Activated CD4-positive, CD25-positive, alpha-beta regulatory T cell (primary cell): ENCODE measurements around the gene E2F6.

Source experiments
- DNase-seq, 4 experiments: peaks; one replicate each; lab custom pipeline; 2025; lab: John Stamatoyannopoulos, UW

Gene E2F6, protein sequence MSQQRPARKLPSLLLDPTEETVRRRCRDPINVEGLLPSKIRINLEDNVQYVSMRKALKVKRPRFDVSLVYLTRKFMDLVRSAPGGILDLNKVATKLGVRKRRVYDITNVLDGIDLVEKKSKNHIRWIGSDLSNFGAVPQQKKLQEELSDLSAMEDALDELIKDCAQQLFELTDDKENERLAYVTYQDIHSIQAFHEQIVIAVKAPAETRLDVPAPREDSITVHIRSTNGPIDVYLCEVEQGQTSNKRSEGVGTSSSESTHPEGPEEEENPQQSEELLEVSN

DNA sequence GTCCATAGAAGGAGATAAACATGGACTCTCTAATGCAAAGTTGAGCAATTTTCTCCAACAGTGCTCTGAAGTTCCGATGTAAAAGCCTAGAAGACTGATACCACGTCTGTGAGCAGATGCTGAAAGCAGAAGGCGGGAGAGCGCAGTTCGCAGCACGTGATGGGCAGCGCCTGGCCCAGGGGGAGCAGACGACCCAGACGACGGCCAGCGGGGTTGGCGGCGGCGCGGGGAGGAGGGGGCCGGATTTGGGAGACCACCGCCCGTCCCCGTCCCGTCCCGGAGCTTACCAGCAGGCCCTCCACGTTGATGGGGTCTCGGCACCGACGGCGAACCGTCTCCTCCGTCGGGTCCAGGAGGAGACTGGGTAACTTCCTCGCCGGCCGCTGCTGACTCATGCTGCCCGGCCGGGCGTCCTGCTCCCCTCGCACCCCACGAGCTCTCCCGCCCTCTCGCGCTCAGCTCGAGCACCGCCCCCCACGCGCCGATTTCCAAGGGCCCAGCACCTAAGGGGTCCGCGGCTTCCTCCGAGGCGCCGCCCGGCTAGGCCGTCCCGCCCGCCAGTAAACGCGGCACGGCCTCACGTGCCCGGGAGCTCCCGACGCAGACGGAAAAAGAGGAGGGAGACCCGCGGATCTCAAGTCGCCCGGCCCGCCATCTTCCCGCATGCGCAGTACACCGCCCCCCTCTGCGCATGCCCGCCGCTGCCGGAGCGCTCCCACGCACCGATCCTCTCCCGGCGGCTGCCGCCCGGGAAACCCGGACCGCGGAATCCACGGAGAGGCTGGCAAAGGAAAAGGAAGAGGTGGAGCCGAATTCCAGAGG is at the start of gene E2F6:
E2F6 (minus strand) TSS at position 677 of the 822 bp plus-strand sequence; CDS start at position 395, 282 bp downstream.
- DNase-seq, result peak; percentile 67 to 71 (median 71)

DNA sequence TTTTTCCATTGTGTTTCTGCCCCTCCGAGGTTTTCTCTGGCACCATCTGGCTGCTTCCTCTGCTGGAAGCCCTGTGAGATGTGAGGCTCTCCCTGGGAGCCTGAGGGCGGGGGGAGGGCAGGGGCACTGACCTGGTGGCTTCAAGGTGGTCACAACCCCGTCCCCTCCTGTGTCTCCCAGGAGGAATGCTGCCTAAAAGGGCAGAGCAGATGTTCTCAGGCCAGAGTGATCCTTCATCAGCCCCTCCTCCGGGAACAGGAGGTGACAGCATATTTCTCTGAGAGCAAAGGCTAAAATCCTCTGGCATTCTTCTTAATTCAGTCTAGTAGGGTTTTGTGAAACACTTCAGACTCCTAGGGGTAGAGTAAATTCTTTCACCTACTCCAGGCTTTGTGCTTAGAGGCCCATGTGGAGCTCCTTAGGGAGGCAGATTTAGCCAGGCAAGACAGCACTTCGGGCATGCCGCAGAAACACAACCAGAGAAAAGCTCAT is 49.6 kb upstream of the E2F6 start:
- no peak for DNase-seq

DNA sequence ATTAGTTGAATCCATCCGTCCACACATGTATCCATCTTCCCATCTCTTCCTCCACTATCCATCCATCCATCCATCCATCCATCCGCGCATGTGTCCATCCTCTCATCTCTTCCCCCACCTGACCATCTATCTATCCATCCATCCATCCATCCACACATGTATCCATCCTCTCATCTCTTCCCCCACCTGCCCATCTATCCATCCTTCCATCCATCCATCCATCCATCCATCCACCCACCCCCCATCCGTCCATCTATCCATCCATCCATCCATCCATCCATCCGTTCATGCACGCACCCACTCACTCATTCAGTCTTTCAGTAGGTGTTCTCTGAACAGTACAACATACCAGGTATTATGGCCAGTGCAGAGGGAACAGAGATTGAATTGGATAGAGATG is 48.9 kb upstream of the E2F6 start:
- DNase-seq, result no peak

DNA sequence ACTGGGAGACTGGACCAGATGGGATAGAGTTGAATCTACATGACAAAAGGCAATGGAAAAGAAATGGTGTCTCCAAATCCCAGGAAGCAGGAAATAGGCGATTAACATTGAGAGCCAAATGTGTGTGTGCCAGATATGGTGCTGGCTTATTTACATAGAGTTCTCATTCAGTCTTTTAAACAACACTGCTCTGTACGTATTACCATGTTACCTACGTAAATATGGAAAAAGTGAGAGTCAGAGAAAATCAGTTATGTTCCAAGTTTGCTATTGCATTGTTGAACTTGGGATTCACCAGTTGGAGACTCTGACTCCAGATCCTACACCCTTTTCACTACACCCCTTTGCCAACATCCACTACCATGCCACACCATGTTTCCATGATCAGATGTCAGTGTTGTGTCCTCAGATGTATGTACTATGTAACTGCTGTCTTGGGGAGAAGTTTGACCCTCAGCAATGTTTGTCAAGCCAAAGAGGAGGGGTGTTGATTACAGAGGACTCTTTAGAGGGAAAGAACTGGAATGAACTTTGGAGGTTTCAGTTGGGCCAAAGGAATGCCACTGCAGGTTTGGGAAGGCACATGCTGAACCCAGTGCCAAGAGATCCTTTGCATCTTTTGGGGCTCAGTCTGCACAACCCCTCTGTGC is 48.2 kb upstream of the E2F6 start:
- no peak for DNase-seq

DNA sequence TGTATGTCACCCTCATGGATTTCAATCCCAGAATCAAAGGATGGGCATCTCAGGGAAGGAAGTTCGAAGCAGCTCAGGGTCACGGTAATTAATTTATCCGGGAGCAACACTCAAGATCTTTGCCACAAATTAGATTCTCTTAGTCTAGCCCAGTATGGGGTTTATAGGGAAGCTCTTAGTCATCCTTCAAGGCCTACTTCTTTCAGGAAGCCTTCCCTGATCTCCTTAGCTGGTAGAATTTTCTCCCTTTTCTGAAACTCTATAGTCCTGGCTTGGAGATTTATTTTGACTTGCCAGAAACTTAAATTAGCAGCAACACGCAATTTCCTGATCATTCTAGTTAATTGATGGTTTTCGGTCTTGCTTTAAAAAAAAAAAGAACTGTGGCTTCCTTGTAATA is 47.4 kb upstream of the E2F6 start:
- no peak for DNase-seq

DNA sequence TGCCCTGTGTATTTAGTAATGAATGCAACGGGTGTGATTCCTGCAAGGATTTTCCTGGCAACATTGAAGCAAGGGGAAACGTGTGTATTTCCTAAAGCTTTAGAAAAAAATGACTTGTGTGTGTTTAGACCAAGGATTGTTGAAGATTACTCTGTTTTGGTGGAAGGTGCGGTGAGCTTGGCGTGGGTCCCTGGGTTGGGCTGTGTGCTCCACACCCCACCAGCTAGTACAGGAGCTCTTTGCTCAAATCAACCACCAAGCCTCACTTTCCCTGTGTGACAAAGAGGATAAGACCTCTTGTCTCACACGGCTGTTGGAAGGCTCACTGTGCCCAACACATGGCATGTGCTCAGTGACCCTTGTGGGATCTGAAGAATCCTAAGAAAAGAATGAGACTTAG is 46.5 kb upstream of the E2F6 start:
- no peak for DNase-seq

DNA sequence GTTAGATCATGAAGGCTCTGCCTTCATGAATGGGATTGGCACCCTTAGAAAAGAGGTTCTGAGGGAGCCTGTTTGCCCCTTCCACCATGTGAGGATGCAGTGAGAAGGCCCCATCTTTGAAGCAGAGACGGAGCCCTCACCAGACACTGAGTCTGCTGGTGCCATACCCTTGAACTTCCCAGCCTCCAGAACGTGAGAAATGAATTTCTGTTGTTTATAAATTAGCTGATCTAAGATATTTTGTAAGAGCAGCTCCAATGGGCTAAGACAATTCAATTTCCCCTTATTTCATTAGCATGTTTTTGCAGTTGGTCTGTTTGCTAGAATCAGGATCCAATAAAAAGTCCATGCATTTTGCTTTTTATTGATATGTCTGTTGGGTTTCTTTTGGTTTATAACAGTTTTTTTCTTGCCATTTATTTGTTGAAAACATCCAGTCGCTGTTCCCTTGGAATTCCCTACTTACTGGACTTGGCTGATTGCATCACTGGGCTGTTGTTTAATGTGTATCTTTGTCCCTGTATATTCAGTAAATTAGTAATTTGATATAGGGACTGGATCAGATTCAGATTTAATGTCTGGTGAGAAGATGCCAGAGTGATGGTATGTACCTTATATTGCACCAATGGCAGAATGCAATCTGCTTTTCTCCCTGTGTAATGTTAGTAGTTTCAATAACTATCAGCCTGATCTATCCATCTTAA is 43.8 kb upstream of the E2F6 start:
- DNase-seq, result no peak

DNA sequence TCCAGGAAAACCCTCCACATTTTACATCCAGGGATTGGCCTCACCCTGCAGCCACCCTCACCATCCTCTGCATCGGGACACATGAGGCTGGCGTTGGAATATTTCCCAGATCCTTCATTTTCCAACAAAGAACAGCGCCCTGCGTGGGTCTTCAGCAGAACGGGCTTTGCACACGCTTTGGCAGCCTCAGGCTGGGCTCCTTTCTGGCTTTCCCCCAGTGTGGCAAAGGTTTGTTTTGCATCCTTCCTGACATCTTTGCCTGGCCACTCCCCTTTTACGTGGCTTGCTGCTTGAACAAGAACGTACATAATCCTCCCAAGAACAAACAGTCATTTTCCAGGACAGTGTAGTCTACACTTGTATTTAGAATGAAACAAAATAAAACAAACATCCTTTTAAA is 42.3 kb upstream of the E2F6 start:
- DNase-seq, result no peak

DNA sequence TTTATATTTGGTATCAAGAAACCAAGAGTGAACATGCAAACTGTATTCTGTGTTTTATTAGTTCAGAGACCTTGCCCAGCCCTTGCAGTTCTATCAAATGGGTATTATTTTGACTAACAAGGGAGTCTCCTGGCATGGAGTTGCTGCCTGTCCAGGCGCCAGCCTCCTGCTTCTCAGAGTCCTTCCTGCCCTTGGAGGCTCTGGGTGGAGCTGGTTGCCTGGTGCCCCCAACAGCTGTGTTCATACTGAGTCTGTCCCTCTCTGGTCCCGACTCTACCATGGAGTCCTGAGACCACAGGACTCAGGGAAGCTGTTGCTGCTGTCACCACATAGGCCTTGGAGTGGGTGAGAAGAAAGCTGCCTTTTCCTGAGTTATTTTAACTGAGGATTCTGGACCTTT is 41.6 kb upstream of the E2F6 start:
- DNase-seq, result no peak

DNA sequence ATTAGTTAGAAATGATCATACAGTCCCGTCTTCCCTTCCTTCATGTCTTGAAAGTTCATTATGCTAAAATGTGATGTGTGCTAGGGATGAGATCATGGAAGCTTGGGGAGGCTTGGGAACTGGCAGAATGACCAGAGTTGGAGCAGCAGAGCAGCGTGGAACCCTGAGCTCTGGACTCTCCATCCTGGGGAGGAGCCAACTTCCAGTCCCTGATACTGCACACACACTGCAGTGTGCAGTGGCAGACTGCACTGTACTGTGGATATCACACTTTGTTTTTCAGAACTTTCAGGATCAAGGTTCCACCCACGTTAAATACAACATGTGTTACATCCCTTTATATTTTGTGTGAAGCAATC is 40.6 kb upstream of the E2F6 start:
- DNase-seq, result no peak

DNA sequence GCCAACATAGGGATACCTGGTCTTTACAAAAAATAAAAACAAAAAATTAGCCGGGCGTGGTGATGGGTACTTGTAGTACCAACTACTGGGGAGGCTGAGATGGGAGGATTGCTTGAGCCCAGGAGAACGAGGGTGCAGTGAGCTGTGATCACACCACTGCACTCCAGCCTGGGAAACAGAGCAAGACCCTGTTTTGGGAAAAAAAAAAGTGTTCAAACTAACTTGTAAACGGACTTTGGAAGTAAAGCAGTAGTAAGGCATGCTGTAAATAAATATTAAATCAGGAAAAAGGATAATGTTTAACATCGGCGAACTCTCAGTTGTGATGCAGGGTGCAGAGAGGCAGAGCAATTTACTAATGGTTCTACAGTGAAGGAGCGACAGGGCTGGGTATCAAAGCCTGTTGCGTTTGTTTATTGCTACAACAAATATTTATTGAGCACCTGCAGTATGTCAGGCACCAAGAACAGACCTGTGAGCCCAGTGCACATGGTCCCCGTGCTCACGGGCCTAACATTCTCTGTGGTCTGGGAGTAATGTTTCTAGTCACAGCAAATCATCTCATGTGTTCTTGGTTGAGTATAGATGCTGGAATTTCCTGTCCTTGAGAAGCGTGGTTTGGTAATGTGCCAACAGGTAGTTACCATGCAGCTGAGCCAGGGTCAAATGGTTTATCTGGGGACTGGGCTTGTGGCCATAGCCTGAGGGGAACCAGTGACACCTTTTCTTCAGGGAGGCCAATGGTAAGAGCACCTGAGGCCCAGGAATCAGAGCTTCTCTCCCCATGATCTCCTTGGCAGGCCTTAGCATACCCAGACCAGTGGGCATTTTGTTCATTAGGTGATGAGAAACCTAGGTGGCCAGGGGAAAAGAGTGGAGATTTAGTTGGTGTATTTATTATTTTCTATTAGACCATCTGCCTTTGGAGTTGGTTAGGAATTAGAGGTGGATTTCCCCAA is 40.0 kb upstream of the E2F6 start:
- DNase-seq, result no peak

DNA sequence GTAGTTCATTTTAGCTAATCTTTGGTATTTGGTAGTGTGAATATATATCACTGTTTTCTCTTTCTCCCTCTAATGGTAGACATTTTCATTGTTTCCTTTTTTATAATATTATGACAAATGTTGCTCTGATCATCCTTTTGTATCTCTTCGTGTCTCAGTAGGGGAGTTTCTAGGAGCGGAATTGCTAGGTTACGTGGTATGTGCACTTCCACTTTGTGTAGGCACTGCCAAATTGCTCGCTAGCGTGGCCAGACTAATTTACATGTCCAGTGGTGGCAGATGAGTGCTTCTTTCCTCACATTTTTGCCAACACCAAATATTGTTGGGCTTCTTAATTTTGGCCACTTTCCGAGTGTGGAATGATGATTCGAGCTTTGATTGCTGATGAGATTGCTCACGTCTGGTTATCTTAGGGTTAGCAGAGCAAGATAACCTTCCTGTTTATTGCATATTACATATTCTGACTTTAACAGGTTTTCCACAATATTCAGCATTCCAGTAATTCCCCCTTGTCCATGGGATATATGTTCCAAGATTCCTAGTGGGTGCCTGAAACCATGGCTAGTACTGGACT is 37.5 kb upstream of the E2F6 start:
- no peak for DNase-seq

DNA sequence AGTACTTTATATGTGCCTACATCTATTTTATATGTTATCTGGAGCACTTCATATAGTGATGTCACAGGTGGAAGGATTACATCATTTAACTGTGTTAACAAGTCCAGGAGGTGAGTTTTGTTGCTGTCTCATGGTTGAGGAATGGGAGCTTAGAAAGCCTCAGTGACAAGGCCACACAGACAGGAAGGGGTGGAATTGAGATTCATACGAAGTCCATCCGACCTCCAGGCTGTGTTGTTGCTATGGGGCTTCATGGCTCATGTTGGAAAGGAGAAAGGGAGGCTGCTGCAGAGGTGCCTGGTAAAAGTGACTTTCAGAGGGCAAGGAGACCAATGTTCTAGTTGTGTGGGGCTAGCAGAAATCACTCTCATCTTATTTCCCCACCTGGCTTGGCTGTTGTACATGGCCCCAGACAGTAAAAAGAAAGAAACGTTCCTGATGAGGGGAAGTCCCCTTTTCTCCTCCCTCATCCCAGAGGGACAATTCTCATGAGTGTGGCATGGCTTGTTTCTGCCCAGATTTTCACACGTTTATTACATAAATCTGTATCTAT is 36.9 kb upstream of the E2F6 start:
- DNase-seq, result no peak

DNA sequence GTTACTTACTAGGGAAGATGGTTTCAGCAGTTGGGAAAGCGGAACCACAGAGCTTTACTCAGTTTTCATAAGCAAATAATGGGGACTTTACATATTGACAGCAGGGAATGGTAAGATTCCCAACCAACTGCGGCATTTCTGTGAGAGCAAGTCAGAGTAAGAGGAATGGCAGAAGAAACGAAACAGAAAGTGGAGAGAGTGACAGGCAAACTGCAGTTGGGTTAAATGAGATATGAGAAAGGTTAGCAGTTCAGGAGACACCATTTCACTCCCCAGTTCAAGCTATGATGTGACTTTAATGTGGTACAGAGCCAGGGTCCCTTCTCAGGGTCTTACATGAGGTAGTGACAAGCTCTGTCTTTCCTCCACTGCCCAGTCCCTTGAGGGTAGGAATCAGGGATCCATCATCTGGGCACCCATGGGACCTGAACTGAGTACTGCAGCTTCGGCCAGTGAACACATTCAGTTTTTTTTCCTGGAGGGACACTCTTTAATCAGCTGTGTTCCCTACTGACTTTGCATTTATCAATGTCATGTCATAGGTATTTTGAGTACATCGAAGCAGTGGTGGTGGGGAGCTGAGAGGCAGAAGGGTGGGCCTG is 34.8 kb upstream of the E2F6 start:
- DNase-seq, result no peak

DNA sequence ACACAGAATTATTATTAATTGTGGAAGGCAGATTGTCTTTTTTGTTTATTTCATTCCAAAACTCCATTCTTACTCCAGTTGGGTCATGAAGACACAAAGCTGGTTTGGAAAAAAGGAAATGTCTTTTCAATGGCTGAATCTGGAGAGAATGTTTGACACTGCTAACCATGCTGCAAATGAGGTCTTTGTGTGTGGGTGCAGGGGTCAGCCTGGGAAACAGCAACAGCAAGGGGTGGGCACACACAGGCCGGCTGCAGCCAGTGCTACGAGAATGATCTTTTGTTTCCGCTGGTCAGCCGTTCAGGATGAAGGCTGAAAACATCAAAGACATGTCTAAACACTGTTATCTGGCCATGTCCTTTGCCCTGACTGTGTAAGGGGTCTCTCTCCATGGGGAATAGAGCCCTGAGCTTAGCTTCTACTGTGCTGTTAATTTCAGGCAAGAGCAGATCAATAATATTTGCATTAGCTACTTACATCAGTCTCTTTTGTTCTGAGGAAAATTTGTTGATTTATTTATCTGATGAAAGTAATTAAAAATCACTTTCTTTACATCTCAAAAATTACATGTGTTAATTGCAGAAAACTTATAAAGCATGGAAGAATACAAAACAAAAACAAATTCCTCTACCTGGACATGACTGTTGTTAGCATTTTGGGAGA is 33.3 kb upstream of the E2F6 start:
- no peak for DNase-seq

DNA sequence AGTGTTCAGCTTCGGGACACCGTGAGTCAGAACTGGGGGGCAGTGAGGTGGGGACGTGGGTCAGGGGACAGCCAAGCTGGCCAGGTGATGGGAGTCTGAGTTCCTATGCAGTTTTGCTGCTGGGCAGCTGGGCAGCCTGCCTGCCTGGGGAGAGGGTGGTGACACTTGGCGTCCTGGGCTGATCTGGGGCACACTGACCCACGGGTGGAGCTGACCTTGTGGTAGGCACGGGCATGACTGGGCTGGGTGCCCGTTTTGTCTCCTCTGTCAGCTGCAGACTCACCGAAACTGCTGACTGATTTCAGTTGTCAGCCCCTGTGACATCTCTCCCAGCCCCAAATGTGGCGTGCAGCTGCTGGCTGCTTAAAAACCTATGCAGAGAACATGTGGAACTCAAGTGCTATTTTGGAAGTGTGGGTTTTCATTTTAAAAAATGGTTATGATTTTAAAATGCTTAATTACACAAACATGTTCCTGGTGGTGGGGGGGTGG is 32.6 kb upstream of the E2F6 start:
- no peak for DNase-seq

DNA sequence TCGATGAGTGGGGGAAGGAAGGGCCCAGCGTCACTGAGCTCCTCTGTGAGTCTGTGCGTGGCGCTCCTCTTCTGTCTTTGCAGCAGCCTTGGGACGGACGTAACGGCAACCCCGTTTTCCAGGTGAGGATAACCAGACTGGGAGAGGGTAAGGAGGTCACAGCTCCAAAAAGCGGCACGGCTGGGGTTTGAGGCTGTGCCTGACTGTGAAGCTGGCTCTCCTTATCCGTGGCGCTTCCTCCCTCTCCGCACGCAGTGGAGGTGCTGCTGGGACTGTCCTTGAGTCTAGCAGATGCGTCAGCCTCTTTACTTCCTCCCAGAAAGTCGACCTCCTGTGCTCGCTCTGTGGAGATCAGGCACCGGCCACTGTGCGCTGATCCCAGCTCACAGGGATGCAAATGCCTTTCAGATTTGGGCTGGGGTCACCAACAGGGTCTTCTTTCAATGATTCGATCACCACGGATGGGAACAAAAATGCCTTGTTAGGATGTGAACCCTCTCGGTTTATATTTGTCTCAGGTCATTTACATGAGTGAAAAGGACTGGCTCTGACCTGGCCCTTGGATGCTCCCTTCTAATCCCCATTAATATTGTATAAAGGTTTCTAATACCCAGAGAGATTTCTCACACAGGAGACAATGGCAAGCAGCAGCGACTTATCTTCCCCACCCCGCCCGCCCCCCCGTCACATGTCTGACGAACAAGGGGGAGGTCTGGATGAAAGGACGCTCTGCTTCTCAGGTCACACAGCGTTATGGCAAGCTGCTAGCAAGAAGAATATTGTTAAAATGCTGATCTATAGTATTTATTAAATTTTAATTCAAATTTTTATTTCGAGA is 30.1 kb upstream of the E2F6 start:
- DNase-seq, result no peak

DNA sequence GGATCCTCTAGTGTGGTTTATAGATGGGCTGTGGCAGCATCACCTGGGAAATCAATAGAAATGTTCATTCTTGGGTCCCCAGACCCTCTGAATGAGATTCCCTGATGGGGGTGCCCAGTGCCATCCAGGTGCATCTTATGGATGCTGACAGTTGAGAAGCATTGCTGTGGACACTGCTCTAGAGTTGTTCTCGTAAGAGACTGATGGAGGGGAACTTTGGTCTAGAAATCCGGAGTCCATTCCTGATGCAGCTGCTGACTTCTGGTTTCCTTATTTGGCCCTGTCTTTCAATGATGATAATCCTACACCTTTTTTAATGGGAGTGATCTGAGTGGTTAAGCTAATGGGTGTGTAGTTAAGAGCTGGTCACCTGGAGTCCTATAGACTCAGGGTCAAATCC is 28.3 kb upstream of the E2F6 start:
- DNase-seq, result no peak
